WTC11 (cell line): Measurements from ENCODE around the gene CAVIN1.

ENCODE experiments used
- ARID4B ChIP-seq: sonication (generic); formaldehyde crosslinking; IDR thresholded peaks from 2 replicates; pipeline ENCODE4 v1.8.0; 2023; ENCODE audit warnings: missing genetic modification reagents, mild to moderate bottlenecking, borderline replicate concordance
- ATF6 ChIP-seq: sonication (generic); formaldehyde crosslinking; IDR thresholded peaks from 2 replicates; pipeline ENCODE4 v1.8.1; 2023; ENCODE audit warnings: mild to moderate bottlenecking, missing genetic modification reagents
- CREM ChIP-seq: sonication (generic); formaldehyde crosslinking; IDR thresholded peaks from 2 replicates; pipeline ENCODE4 v1.8.1; 2022; ENCODE audit warnings: mild to moderate bottlenecking, missing genetic modification reagents, moderate library complexity
- CTCF ChIP-seq: fragments of 200-600 bp; IDR thresholded peaks from 2 replicates; pipeline ENCODE4 v1.8.0; 2022; ENCODE audit warnings: antibody characterized with exemption
- EMX1 ChIP-seq: fragments of 250-450 bp; sonication (Bioruptor Pico); IDR thresholded peaks from 2 replicates; pipeline ENCODE4 v1.8.0; 2021; ENCODE audit warnings: mild to moderate bottlenecking
- GRHL2 ChIP-seq: fragments of 250-450 bp; sonication (Bioruptor Pico); IDR thresholded peaks from 2 replicates; pipeline ENCODE4 v1.8.0; 2022; ENCODE audit warnings: mild to moderate bottlenecking, moderate library complexity; ENCODE audit not compliant: insufficient replicate concordance, severe bottlenecking
- MAX ChIP-seq: sonication (generic); formaldehyde crosslinking; IDR thresholded peaks from 2 replicates; pipeline ENCODE4 v1.8.0; 2022; ENCODE audit warnings: mild to moderate bottlenecking, missing genetic modification reagents
- USF2 ChIP-seq: sonication (generic); formaldehyde crosslinking; IDR thresholded peaks from 2 replicates; pipeline ENCODE4 v1.8.1; 2023; ENCODE audit warnings: mild to moderate bottlenecking, missing genetic modification reagents, moderate library complexity
- ZNF219 ChIP-seq: sonication (generic); formaldehyde crosslinking; IDR thresholded peaks from 2 replicates; pipeline ENCODE4 v1.8.0; 2023; ENCODE audit warnings: missing genetic modification reagents, mild to moderate bottlenecking, borderline replicate concordance
- ZNF416 ChIP-seq: fragments of 250-450 bp; sonication (Bioruptor Pico); IDR thresholded peaks from 2 replicates; pipeline ENCODE4 v1.9.0; 2021; ENCODE audit warnings: mild to moderate bottlenecking, inconsistent platforms
- ZSCAN18 ChIP-seq: fragments of 250-450 bp; sonication (Bioruptor Pico); IDR thresholded peaks from 2 replicates; pipeline ENCODE4 v2.1.2; 2022; ENCODE audit warnings: mild to moderate bottlenecking, moderate library complexity

- TF ChIP-seq ZSCAN18 (CRISPR knock-in tag) (no peak), ZNF416 (CRISPR knock-in tag) (no peak), USF2 (no peak), ARID4B (no peak), CREM (no peak), CTCF (no peak), ZNF219 (CRISPR knock-in tag) (no peak), EMX1 (CRISPR knock-in tag) (no peak), GRHL2 (CRISPR knock-in tag) (no peak), MAX (CRISPR knock-in tag) (no peak), ATF6 (CRISPR knock-in tag) (no peak)
These were observed 63.9 kb downstream of the CAVIN1 start for GRCh38 chr17:42359133-42359532.
